ENCODE data around the gene KIF5C.

The KIF5C gene

GRCh38 chr2:148926981-148927401 lies 52.0 kb downstream of the KIF5C start:
- TF ChIP-seq CTCF (conservative IDR thresholded peaks at IDR 0.05; ENCODE audit: low read depth, low read length) = no peak
- no peak overlapping the region for H3K4me3 ChIP-seq (ENCODE audit: low read depth, low read length)
- no peak for DNase-seq (ENCODE audit: low read depth)

GRCh38 chr2:148928395-148928794 lies 53.4 kb downstream of the KIF5C start:
- no peak overlapping the region for H3K4me3 ChIP-seq (ENCODE audit: low read depth, low read length)
- no peak for TF ChIP-seq CTCF (conservative IDR thresholded peaks at IDR 0.05; ENCODE audit: low read depth, low read length)
- DNase-seq (ENCODE audit: low read depth) = no peak

GRCh38 chr2:148930046-148930775 lies 55.2 kb downstream of the KIF5C start:
- DNase-seq (ENCODE audit: low read depth) = peak; percentile 10
- TF ChIP-seq CTCF (conservative IDR thresholded peaks at IDR 0.05; ENCODE audit: low read depth, low read length) = no peak
- H3K4me3 ChIP-seq (ENCODE audit: low read depth, low read length) = no peak overlapping the region

- no peak overlapping the region for H3K4me3 ChIP-seq (ENCODE audit: low read depth, low read length)
- DNase-seq (ENCODE audit: low read depth) = no peak
- TF ChIP-seq CTCF (conservative IDR thresholded peaks at IDR 0.05; ENCODE audit: low read depth, low read length) = no peak
These were observed 57.5 kb downstream of the KIF5C start for GRCh38 chr2:148932536-148932935.

GRCh38 chr2:148933456-148933855 lies 58.4 kb downstream of the KIF5C start:
- TF ChIP-seq CTCF (conservative IDR thresholded peaks at IDR 0.05; ENCODE audit: low read depth, low read length) = no peak
- DNase-seq (ENCODE audit: low read depth) = no peak
- H3K4me3 ChIP-seq (ENCODE audit: low read depth, low read length) = no peak overlapping the region

GRCh38 chr2:148935791-148936190 lies 60.8 kb downstream of the KIF5C start:
- no peak overlapping the region for H3K4me3 ChIP-seq (ENCODE audit: low read depth, low read length)
- TF ChIP-seq CTCF (conservative IDR thresholded peaks at IDR 0.05; ENCODE audit: low read depth, low read length) = no peak
- DNase-seq (ENCODE audit: low read depth) = no peak

- peak; percentile 16 for TF ChIP-seq CTCF (conservative IDR thresholded peaks at IDR 0.05; ENCODE audit: low read depth, low read length)
- peak; percentile 4 for DNase-seq (ENCODE audit: low read depth)
- H3K4me3 ChIP-seq (ENCODE audit: low read depth, low read length) = no peak overlapping the region
These were observed 61.9 kb downstream of the KIF5C start for GRCh38 chr2:148936857-148937450.

All from choroid plexus epithelial cell (primary cell).